SJSA1 (cell line): ENCODE results near the gene AK1. TPM values are rescaled to one million over a fixed set of nuclear protein-coding genes. Genes with fewer than 3 reads are reported as not detected.
"Not testable (repeated sequence)": the region's sequence is repeated elsewhere in the genome, so short reads cannot be mapped to it uniquely, and the experiment has no call there.

Source experiments
- DNase-seq, 2 experiments: peaks; one replicate each; pipeline ENCODE4 v3.0.0-alpha.2; 2015 to 2020; ENCODE audit warnings: low spot score in 2 of 2, low read depth in 1 of 2
- H3K27ac ChIP-seq: fragments of 250-450 bp; sonication (Bioruptor Pico); 2 replicates; pipeline ENCODE4 v1.5.1; 2020; ENCODE audit warnings: mild to moderate bottlenecking, moderate library complexity
- H3K27me3 ChIP-seq: fragments of 250-450 bp; sonication (Bioruptor Pico); replicated peaks from 2 replicates; pipeline ENCODE4 v1.5.1; 2020; ENCODE audit warnings: mild to moderate bottlenecking, moderate library complexity
- H3K36me3 ChIP-seq: fragments of 250-450 bp; sonication (Bioruptor Pico); 2 replicates; pipeline ENCODE4 v1.5.1; 2020; ENCODE audit warnings: mild to moderate bottlenecking
- H3K4me1 ChIP-seq: fragments of 250-450 bp; sonication (Bioruptor Pico); replicated peaks from 2 replicates; pipeline ENCODE4 v1.6.1; 2021; ENCODE audit warnings: mild to moderate bottlenecking
- H3K4me3 ChIP-seq: fragments of 250-450 bp; sonication (Bioruptor Pico); 2 replicates; pipeline ENCODE4 v1.5.1; 2020; ENCODE audit warnings: mild to moderate bottlenecking
- H3K9me3 ChIP-seq: fragments of 250-450 bp; sonication (Bioruptor Pico); replicated peaks from 2 replicates; pipeline ENCODE4 v1.5.1; 2020; ENCODE audit warnings: mild to moderate bottlenecking
- total RNA-seq: library from RNA; depleted of rRNA; stranded (reverse); fragments of >200 nt; shearing (Covaris generic); gene quantifications from 2 replicates; pipeline ENCODE4 v1.2.3, GENCODE V29; 2014

AK1 gene
- total RNA-seq, 1 experiment from 2014 or later, result 32.6 TPM

DNA sequence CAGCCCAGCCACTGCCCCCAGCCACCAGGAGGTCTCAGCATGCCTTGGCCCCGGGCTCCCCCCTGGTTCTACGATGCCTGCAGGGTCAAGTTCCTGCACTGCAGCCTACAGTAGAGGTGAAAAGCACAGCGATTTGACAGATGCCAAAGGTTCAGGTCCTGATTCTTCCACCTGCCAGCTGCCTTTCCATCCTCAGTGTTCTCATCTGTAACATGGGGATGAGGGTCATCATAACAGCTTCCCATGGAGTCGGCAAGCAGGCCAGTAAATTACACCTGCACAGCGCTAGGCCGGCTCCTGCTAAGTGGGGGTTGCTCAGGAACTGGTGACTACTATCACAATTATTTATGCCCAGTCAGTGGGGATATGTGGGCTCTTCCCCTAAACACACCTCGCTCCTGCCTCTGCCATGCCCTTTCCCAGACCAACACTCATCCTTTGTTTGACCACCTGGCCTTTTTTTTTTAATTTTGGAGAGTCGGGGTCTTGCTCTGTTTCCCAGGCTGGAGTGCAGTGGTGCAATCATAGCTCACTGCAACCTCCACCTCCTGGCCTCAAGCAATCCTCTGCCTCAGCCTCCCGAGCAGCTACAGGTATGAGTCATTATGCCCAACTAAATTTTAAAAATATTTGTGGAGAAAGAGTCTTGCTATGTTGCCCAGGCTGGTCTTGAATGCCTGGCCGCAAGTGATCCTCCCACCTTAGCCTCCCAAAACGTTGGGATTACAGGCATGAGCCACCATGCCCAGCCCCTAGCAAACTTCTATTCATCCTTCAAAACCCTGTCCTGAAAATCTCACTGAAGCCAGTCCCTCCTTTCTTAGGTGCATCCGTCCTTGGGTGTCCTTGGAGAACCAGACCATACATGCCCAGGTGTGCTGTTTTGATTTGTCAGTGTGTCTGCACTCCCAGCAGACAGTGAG lies 29.4 kb downstream of the AK1 start:
- Histone ChIP-seq H3K4me1 (peaks cover 4% of the 10 kb centered on the region), H3K36me3 (peaks cover 29% of the 10 kb centered on the region), H3K27ac (no peak overlapping the region), H3K9me3 (peaks cover 9% of the 10 kb centered on the region), H3K4me3 (no peak overlapping the region), H3K27me3 (no peaks in the 10 kb centered on the region)
- no peak for DNase-seq

DNA sequence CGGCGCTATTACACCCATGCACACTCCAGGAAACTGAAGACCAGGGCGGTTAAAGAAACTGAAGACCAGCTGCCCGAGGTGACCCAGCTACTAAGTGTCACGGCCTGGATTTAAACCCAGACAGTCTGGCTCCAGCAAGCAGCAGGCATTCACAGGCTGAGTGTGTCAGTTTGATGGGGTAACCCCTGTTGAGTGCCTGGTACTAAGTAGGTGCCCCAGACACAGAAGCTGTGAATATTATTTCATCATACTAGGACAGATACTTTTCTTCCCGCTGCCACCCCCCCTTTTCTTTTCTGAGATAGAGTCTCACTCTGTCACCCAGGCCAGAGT lies 30.3 kb downstream of the AK1 start:
- Histone ChIP-seq H3K27ac (no peak overlapping the region), H3K9me3 (peaks cover 9% of the 10 kb centered on the region), H3K4me3 (no peak overlapping the region), H3K4me1 (no peaks in the 10 kb centered on the region; the same call in 1 of the 2 replicates), H3K36me3 (peaks cover 30% of the 10 kb centered on the region), H3K27me3 (no peaks in the 10 kb centered on the region)
- DNase-seq, result no peak

DNA sequence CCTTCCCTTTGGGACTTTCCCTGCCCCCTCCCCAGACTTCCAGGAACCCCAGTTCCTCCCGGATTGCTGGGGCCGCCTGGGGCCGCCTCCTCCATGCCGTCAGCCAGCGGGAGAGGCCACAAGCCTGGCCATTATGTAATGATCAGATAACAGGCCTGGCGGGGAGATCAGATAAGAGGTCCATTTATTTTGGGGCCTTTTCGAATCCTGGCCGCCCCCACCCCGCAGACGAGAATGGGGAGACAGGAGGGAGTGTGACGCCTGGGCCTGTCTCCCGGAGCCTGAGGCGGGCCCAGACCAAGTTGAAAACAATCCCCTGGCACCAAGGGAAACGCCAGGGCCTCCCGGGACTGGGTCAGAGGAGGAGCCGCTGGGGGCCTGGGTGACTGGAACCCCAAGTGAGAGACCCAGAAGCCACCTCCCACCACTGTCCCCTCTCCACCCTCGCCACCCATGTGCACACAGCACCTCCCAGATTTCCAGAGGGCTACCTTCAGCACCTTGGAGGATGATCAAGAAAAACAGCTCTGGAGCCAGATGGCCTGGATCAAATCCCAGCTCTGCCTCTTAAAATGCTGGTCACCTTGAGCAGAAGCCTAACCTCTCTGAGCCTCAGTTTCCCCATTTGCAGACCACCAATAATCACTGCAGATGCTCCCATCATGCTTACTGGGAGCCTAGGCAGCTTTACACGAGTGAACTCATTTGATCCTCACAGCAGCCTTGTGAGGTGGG lies 30.9 kb downstream of the AK1 start:
- Histone ChIP-seq H3K4me3 (no peak overlapping the region), H3K4me1 (no peaks in the 10 kb centered on the region; the same call in 1 of the 2 replicates), H3K9me3 (peaks cover 9% of the 10 kb centered on the region), H3K27me3 (no peaks in the 10 kb centered on the region), H3K27ac (no peak overlapping the region), H3K36me3 (peaks cover 28% of the 10 kb centered on the region)
- DNase-seq, result no peak

DNA sequence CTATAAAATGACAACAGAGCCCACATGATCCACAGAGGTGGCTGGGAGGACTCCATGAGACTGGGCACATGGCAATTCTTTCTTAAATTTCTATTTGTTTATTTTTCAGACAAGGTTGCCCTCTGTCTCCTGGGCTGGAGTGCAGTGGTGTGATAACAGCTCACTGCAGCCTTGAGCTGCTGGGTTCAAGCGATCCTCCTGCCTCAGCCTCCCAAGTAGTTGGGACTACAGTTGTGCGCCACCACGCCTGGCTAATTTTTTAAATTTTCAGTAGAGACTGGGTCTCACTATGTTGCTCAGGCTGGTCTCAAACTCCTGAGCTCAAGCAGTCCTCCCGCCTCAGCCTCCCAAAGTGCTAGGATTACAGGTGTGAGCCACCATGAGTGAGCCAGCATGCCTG lies 31.9 kb downstream of the AK1 start:
- not testable (repeated sequence) for H3K9me3 ChIP-seq, H3K4me3 ChIP-seq, H3K4me1 ChIP-seq, H3K27ac ChIP-seq, H3K27me3 ChIP-seq, DNase-seq
- peaks cover 25% of the 10 kb centered on the region for H3K36me3 ChIP-seq

DNA sequence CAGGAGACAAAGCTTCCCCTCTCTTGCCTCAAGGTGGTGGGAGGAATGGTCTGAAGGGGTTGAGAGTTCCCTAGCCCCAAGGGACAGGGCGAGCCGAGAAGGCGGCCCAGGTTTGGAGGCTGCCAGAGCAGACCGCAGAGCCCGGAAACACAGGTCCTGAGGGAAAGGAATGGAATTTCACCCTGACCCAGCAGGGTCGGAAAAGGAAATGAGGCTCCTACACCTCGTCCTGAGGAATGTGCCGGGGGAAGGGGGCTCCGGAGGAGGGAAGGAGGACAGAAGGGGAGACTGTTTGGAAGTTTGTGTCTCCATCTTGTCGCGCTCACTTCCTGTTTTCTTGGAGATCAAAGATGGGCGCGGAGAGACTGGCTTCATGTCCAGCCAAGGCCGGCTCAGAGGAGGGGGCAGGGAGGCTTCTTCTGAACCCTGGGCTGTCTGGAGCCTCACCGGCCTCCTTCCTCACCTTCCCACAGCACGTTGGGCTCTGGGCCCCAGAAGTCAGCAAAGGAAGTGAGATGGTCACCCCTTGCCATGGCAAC lies 32.6 kb downstream of the AK1 start:
- H3K4me3 ChIP-seq, result no peak overlapping the region
- H3K4me1 ChIP-seq, result no peaks in the 10 kb centered on the region; the same call in 1 of the 2 replicates
- peaks cover 25% of the 10 kb centered on the region for H3K36me3 ChIP-seq
- H3K27ac ChIP-seq, result no peak overlapping the region
- no peaks in the 10 kb centered on the region for H3K27me3 ChIP-seq
- peaks cover 9% of the 10 kb centered on the region for H3K9me3 ChIP-seq
- DNase-seq, result no peak

DNA sequence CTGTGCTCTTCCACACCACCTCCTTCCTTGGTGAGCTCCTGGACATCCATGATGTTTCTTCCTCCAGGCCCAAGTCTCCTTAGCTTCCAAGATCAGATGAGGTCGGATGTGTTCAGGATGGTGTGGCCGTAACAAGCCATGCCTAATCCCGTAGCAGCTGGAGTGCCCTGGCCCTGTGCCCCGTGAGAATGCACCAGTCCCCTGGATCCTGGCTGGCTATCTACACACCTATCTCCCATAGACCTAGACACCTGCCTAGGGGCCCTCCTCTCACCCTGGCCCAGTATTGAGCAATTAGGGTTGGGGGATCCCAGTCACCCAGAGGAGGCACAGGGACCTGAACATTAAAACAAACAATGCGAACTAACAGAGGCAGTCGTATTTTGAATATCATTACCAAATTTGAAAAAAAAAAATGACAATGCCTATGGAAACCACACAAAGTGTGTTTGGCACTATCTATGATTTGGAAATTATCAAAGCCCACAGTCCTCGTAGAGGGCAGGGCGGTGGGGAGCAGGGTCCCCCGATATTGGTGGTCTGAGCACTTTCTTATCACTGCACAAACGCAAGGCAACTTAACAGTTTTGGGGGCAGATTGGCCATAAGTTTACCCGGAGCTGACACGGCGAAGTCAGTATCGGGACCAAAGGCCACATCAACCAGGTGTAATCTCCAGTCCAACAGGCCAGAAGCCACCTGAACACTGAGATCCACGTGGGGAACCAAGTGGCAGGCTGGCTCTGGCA lies 36.2 kb downstream of the AK1 start:
- Histone ChIP-seq H3K27ac (no peak overlapping the region), H3K4me1 (peaks cover 31% of the 10 kb centered on the region)
- no peak for DNase-seq

DNA sequence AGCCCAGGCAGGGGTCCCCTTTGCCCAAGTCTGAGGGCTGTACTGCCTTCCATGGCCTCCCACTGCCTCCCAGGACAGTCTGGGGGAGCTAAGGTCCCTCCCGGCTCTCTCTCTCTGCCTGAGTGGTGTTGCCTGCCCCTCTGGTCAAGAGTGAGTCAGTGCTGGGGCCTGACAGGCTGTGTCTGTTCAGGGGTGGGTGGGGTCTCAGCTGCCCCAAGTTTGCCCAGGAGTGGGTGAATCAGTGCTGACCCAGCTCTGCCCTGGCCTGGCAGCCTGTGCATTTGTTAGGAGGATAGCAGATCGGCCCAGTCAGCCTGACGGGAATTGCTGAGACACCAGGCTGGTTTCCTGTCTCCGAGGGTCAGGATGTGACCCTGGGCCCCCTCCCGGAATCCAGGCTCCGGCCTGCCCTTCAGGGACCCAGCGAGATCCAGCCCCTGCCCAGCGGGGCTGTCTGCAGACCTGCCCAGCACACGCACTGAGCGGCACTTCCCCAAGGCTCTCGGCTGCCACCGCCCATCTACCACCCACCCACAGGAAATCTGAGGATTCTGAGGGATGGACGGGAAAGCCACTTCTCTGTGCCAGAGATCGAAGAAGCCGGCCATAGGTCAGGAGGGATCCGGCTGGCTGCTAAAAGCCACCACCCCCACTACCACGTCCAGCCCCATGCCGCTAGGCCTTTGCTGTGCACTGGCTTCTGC lies 38.9 kb downstream of the AK1 start:
- peaks cover 44% of the 10 kb centered on the region for H3K4me1 ChIP-seq
- peaks cover 31% of the 10 kb centered on the region for H3K36me3 ChIP-seq
- no peaks in the 10 kb centered on the region for H3K9me3 ChIP-seq
- H3K4me3 ChIP-seq, result no peak overlapping the region
- peak; percentile 62 to 92 for DNase-seq
- peak overlapping the region; percentile 79 for H3K27ac ChIP-seq
- H3K27me3 ChIP-seq, result no peaks in the 10 kb centered on the region

More for the DNA sequence above, 36.2 kb downstream of the AK1 start:
- peaks cover 27% of the 10 kb centered on the region for H3K36me3 ChIP-seq
- no peaks in the 10 kb centered on the region for H3K27me3 ChIP-seq
- no peak overlapping the region for H3K4me3 ChIP-seq
- H3K9me3 ChIP-seq, result no peaks in the 10 kb centered on the region

DNA sequence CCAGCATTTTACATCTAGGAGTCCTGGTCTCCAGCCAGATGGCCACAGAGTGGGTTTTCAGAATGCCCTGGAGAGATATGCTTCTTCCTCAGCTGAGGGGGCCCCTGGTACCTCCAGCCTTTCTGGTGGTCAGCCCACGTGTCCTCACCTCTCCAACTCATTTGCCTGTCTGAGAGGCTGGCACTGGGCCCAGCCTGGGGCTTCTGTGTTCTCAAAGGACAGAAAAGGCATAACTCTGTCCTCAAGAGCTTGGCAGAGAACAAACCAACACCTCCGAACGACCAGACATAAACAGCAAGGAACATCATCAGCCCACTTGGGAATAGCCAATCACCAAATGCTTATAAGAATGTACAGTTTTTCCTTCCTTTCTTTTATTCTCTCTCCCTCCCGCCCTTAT lies 40.1 kb downstream of the AK1 start:
- H3K36me3 ChIP-seq, result peaks cover 27% of the 10 kb centered on the region
- peaks cover 44% of the 10 kb centered on the region for H3K4me1 ChIP-seq
- H3K27ac ChIP-seq, result no peak overlapping the region
- DNase-seq, result no peak
- no peaks in the 10 kb centered on the region for H3K27me3 ChIP-seq
- no peaks in the 10 kb centered on the region for H3K9me3 ChIP-seq
- no peak overlapping the region for H3K4me3 ChIP-seq

DNA sequence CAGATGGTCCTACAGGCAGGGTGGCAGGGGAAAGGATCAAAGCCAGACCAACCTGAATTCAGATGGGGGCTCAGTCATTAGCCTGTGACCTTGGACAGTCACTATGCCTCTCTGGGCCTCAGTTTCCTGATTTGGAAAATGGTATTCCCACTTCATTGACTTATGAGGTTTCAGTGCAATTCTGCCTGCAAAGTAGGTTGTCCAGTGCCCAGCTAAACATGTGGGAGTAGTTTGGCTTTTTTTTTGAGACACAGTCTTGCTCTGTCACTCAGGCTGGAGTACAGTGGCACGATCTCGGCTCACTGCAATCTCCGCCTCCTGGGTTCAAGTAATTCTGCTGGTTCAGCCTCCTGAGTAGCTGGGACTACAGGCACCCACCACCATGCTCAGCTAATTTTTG lies 40.9 kb downstream of the AK1 start:
- H3K4me3 ChIP-seq, DNase-seq, H3K9me3 ChIP-seq, H3K27me3 ChIP-seq: not testable (repeated sequence)
- Histone ChIP-seq H3K36me3 (peaks cover 24% of the 10 kb centered on the region), H3K4me1 (peaks cover 44% of the 10 kb centered on the region), H3K27ac (peak overlapping the region; percentile 91)

DNA sequence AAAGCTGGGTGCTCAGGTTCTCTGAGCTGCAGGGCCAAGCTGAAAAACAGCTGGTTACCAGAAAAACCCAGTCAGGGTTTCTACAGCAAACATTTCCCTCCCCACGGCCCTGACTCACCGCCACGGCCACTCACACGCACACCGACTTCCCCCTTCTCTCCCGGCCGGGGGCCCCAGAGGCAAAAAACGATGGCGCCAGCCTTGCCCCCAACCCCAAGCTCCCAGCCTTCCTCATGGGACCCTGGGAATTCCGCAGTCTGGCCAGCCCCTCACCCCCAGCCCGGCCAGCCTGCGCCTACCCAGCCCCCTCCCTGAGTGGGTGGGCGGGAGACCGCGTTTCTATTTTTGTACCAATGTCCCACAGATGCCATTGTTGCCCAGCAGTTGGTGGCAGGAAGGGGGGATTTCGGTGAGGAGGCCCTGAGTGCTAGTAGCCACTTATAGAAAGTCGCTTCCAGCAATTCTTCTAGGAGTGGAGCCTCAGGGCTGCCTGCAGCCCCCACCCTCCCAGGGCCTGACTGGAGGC lies 41.4 kb downstream of the AK1 start:
- H3K4me3 ChIP-seq, result no peak overlapping the region
- peak; percentile 65 to 82 for DNase-seq

DNA sequence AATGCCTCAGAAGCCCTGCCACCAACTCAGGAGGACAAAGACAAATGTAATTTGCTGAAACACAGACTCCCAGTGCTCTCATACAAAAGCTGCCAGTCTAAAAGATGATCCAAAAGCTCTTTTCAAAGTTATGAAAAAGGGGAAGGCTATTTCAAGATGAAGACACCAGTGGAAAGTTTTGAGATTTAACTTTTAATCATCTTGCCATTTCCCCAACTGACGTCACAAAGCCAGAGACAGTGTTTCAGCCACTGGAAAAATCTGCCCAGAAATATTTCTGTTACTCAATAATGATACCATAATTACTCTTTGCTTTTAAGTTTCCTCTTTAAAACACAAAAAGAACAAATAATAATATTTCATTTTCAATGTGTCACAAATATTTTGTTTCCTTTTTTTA lies 43.9 kb downstream of the AK1 start:
- Histone ChIP-seq H3K36me3 (peaks cover 16% of the 10 kb centered on the region), H3K27ac (no peak overlapping the region), H3K4me3 (no peak overlapping the region), H3K4me1 (peaks cover 36% of the 10 kb centered on the region), H3K27me3 (no peaks in the 10 kb centered on the region), H3K9me3 (no peaks in the 10 kb centered on the region)
- DNase-seq, result no peak

More for the DNA sequence above, 41.4 kb downstream of the AK1 start:
- peaks cover 44% of the 10 kb centered on the region for H3K4me1 ChIP-seq
- H3K9me3 ChIP-seq, result no peaks in the 10 kb centered on the region
- peak overlapping the region; percentile 91 for H3K27ac ChIP-seq
- no peaks in the 10 kb centered on the region for H3K27me3 ChIP-seq
- peaks cover 22% of the 10 kb centered on the region for H3K36me3 ChIP-seq

DNA sequence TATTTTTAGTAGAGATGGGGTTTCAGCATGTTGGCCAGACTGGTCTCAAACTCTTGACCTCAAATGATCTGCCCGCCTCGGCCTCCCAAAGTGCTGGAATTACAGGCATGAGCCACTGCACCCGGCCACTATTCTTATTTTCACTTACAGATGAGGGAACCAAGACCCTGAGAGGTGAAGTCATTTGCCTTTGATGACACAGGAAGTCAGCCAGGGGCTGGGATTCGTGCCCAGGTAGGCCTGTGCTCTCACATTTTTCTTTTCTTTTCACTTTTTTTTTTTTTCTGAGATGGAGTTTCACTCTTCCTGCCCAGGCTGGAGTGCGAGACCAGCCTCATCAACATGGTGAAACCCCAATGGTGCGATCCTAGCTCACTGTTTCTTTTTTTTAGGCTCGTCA lies 45.2 kb downstream of the AK1 start:
- Histone ChIP-seq H3K27ac (no peak overlapping the region), H3K27me3 (no peaks in the 10 kb centered on the region), H3K9me3 (no peaks in the 10 kb centered on the region), H3K4me1 (peaks cover 23% of the 10 kb centered on the region), H3K4me3 (no peak overlapping the region), H3K36me3 (peaks cover 22% of the 10 kb centered on the region)
- DNase-seq, result no peak
